ENCODE data around the gene TMEM272. TPM values are rescaled to one million over a fixed set of nuclear protein-coding genes. Genes with fewer than 3 reads are reported as not detected.

Gene TMEM272
- total RNA-seq, 1 donor from 2014 or later, result not detected

DNA sequence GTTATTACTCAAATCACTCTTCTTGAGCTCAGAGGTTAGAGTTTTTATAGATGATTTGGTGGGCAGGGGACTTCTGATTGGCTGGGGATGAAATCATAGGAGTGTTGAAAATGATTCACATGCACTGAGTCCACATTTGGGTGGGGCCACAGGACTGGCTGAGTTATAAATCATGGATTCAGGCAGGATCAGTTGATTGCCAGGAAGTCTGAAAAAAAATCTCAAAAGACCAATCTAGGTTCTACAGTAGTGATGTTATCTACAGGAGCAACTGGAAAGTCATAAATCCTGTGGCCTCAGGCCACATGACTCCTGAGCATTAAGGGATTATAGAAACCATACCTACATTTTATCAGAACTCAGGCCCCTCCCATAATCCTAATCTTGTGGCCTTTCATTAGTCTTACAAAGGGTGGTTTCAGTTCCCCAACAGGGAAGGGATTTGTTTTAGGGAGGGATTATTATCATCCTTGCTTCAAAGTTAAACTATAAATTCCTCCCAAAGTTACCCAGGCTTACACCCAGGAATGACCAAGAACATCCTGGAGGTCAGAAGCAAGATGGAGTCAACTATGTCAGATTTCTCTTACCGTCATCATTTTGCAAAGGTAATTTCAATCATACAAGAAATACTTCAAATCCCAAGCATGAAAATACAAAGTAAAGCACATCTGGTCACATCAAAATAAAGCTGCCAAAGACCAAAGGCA, 11.2 kb upstream of the TMEM272 start:
- DNase-seq (ENCODE audit: extremely low read depth, low read depth, low spot score), result no peak

GRCh38 chr13:51849145-51850101, 4.4 kb upstream of the TMEM272 start:
- no peak for DNase-seq (ENCODE audit: extremely low read depth, low read depth, low spot score)

GRCh38 chr13:51848674-51849073, 3.7 kb upstream of the TMEM272 start:
- DNase-seq (ENCODE audit: extremely low read depth, low read depth, low spot score), result no peak

GRCh38 chr13:51846756-51847155, 1.8 kb upstream of the TMEM272 start:
- no peak for DNase-seq (ENCODE audit: extremely low read depth, low read depth, low spot score)

DNA sequence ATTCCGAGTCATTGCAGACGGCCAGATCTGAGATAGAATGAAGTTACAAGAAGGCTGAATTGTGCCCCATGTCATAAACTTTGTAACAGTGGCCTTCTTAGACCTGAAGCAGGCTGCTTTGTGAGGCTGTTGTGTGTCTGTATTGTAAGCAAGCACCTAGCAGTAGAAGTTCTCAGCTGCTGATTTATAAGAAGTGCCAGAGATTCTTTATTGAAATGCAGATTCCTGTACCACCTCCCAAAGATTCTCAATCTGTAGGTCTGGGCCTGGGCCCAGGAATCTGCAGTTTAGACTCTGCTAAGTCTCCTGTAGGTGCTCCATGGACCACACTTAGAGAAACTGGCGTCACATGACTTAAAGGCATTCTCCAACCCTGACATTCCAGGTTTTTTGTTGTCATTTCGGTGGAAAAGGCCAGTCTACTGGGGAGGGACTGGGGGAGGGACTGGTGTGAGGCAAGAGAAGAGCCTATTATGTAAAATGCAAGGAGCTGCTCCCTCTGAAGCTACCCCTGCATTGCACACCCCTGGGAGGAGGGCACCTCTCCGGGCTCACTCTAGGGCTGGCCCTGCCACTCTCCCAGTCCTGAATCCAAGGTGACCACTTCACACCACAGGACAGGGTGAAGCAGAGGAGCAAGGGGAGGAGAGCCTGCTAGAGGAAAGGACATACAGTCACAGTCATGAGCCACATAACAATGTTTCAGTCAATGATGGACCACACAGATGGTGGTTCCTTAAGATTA, 769 bp upstream of the TMEM272 start:
- DNase-seq (ENCODE audit: extremely low read depth, low read depth, low spot score), result no peak

DNA sequence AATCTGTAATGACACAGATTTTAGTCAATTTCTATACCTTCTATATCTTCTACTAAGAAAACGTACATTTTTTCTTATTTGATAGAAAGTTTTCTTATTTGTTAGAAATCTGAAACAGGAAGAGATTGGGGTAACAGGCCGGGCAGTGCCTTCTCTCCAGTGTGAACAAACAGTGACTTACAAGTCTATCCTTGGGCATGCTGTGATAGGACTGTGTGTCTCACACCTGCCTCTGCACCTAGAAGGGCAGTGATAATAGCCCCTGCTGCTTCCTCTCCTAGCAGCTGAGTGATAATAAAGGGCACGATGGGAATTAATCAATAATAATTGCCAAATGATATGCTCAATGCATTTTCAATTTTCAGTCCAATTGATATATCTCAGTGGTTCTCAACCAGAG, 1.4 kb downstream of the TMEM272 start:
- DNase-seq (ENCODE audit: extremely low read depth, low read depth, low spot score), result no peak

DNA sequence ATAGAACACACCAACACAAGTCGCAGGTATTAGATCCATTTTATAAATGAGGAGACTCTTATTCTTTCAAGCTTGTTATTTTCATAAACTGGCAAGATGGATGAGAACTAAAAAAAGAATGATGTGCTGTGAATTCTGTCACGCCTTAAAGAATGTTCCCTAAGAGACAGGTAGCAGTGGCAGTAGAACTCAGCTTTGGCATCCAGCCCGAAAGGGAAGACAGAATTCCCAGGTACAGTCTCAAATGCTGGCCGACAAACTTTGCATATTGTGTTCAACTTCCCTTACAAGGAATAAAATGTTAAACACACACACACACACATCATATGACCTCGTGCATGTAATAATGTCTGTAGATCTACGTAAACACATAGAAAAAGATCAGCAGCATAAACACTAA, 3.2 kb downstream of the TMEM272 start:
- no peak for DNase-seq (ENCODE audit: extremely low read depth, low read depth, low spot score)

DNA sequence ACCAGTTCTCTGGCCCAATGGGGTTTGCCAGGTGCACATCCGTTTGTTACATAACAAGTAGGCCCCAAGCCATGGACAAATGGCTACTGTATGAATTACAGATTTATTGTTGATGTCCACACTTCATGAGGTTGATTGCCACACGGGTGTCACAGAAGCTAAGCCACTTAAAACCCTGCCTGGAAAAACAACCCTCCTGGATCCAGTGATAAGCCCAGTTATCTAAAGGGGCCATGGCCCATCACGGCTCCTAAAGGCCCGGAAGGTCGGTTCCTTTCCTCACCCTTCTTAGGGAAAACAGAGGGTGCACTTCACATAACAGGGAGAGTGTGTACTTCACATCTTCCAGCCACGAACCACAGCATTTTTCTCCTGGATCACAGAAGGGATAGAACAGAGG, 4.1 kb downstream of the TMEM272 start:
- no peak for DNase-seq (ENCODE audit: extremely low read depth, low read depth, low spot score)

GRCh38 chr13:51839711-51840540, 5.1 kb downstream of the TMEM272 start:
- no peak for DNase-seq (ENCODE audit: extremely low read depth, low read depth, low spot score)

GRCh38 chr13:51838240-51838846, 6.6 kb downstream of the TMEM272 start:
- no peak for DNase-seq (ENCODE audit: extremely low read depth, low read depth, low spot score)

- no peak for DNase-seq (ENCODE audit: extremely low read depth, low read depth, low spot score)
Observed at GRCh38 chr13:51837016-51837415, 8.0 kb downstream of the TMEM272 start.

- no peak for DNase-seq (ENCODE audit: extremely low read depth, low read depth, low spot score)
Observed at GRCh38 chr13:51834581-51835171, 10.3 kb downstream of the TMEM272 start.

GRCh38 chr13:51833980-51834379, 11.0 kb downstream of the TMEM272 start:
- no peak for DNase-seq (ENCODE audit: extremely low read depth, low read depth, low spot score)

- no peak for DNase-seq (ENCODE audit: extremely low read depth, low read depth, low spot score)
Observed at GRCh38 chr13:51832471-51833152, 12.4 kb downstream of the TMEM272 start.

- no peak for DNase-seq (ENCODE audit: extremely low read depth, low read depth, low spot score)
Observed at GRCh38 chr13:51831519-51831918, 13.5 kb downstream of the TMEM272 start.

GRCh38 chr13:51829568-51829899, 15.4 kb downstream of the TMEM272 start:
- DNase-seq (ENCODE audit: extremely low read depth, low read depth, low spot score), result no peak

DNA sequence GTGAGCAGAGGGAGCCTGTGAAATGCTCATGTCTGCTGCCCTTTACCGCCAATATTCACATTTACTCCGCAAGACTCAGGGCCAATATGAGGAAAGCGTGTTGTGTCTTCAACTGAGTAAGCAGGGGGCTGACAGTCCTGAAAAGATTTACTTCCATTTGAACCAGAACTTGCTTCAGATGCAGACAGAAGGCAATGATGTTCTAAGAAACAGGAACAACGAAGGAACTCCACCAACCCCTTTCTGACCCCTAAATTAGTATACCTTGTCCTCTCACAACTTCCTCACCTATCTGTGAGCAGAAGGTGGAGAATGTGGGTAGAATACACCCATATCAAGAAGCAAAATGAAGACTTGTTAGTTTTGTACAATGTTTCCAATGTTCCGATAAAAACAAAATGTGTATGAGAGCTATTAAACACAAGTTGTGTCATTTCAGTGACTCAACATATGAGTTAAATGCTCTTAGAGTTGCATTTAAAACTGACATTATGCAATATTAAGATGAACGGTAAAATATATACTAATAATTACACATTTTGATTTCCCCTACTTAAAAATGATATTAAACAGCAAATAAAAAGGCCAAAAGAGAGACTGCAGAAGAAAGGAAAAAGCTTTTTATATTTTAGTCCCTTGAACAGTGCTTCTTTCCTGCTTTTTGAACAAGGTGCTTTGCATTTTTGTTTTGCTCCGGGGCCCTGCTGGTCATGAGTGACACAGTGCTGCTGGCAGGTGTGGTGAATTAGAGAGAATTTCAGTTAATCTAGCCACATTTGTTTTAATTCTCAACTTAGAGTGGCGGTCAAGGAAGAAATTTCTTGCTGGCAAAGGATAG, 16.0 kb downstream of the TMEM272 start:
- DNase-seq (ENCODE audit: extremely low read depth, low read depth, low spot score), result no peak

GRCh38 chr13:51827254-51827653, 17.7 kb downstream of the TMEM272 start:
- no peak for DNase-seq (ENCODE audit: extremely low read depth, low read depth, low spot score)
